Endothelial cell of umbilical vein (primary cell): ENCODE measurements around the gene PTPN5.

Experiments
- EZH2 ChIP-seq: IDR thresholded peaks from 2 replicates; pipeline ENCODE4 v1.6.1; 2012; ENCODE audit warnings: borderline replicate concordance, low read depth, mild to moderate bottlenecking, moderate library complexity, low read length, inconsistent platforms; ENCODE audit not compliant: severe bottlenecking
- GATA2 ChIP-seq: IDR thresholded peaks from 2 replicates; pipeline ENCODE4 v1.7.0; 2011; ENCODE audit warnings: low read depth, mild to moderate bottlenecking, moderate library complexity, mixed read lengths, low read length; ENCODE audit not compliant: insufficient read length, insufficient read depth
- POLR2A ChIP-seq: IDR thresholded peaks from 2 replicates; pipeline ENCODE4 v1.6.1; 2012; ENCODE audit warnings: low read depth, mild to moderate bottlenecking, control low read depth, low read length
- POLR2AphosphoS5 ChIP-seq: IDR thresholded peaks from 2 replicates; pipeline ENCODE4 v1.6.1; 2012; ENCODE audit warnings: low read depth, mild to moderate bottlenecking, control low read depth, low read length, moderate library complexity; ENCODE audit not compliant: insufficient read depth
- TF ChIP-seq, protein P1 (sequence below), 2 donors: IDR thresholded peaks; 1 replicate in 1 of 2; 2 replicates in 1 of 2; pipeline ENCODE4 v1.5.1; 2011; ENCODE audit warnings: low read length in 2 of 2, mild to moderate bottlenecking in 2 of 2, moderate library complexity in 2 of 2, control low read depth in 1 of 2, inconsistent platforms in 1 of 2, low read depth in 1 of 2; ENCODE audit not compliant: insufficient read depth in 1 of 2; ENCODE audit errors: extremely low read depth in 1 of 2

DNA sequence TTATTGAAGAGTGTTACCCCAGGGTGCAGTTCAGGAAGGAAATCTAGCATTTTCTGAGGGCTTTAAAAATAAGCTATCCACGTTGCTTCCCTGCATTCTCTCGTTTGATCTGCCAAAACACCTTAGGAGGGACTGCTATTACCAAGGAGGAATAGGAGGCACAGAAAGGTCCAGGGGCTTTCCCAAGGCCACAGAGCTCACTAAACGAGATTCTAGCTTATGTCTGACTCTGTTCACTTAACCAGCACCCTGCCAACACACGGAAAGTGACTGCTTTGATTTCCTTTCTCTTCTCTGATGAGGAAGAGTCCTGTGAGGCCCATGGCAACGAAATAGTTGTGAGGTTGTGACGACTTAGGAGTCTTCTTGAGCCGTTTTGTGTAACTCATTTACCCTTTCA lies 3.4 kb upstream of the PTPN5 start:
- TF ChIP-seq, protein P1, sequence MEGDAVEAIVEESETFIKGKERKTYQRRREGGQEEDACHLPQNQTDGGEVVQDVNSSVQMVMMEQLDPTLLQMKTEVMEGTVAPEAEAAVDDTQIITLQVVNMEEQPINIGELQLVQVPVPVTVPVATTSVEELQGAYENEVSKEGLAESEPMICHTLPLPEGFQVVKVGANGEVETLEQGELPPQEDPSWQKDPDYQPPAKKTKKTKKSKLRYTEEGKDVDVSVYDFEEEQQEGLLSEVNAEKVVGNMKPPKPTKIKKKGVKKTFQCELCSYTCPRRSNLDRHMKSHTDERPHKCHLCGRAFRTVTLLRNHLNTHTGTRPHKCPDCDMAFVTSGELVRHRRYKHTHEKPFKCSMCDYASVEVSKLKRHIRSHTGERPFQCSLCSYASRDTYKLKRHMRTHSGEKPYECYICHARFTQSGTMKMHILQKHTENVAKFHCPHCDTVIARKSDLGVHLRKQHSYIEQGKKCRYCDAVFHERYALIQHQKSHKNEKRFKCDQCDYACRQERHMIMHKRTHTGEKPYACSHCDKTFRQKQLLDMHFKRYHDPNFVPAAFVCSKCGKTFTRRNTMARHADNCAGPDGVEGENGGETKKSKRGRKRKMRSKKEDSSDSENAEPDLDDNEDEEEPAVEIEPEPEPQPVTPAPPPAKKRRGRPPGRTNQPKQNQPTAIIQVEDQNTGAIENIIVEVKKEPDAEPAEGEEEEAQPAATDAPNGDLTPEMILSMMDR (IDR thresholded peaks at IDR 0.05; ENCODE audit: extremely low read depth in 1 of 2, insufficient read depth in 1 of 2, low read depth in 1 of 2, low read length in 2 of 2): no peak
- TF ChIP-seq POLR2A (no peak), GATA2 (no peak), EZH2 (no peak), POLR2AphosphoS5 (no peak)
